ENCODE measurements around the gene TSSC4.
"Not testable (repeated sequence)": the region's sequence is repeated elsewhere in the genome, so short reads cannot be mapped to it uniquely, and the experiment has no call there.

The TSSC4 gene

DNA sequence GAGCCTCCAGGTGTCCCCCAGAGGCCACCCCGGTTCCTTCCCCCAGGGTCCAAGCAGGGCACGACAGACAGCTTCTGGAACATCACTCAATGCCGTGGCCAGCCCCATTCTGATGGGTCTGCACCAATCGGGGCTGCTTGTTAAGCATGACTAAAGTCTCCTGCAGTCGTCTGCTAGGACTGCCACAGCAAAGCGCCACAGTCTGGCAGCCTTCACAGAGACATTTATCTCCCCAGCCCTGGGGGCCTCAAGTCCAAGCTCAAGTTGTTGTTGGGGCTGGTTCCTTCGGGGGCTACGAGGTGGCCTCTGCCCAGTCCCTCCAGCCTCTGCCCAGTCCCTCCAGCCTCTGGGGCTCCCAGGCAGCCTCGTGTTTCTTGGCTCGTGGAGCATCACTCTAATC, 37.4 kb upstream of the TSSC4 start:
- H3K4me1 ChIP-seq (ENCODE audit: control insufficient read depth in 1 of 2, insufficient read depth in 1 of 2, low read depth in 1 of 2, low read length in 1 of 2) = no peaks in the 10 kb centered on the region
- H3K27me3 ChIP-seq = peaks cover 26% of the 10 kb centered on the region
- no peaks in the 10 kb centered on the region for H3K36me3 ChIP-seq
- no peaks in the 10 kb centered on the region for H3K9me3 ChIP-seq
- no peak for TF ChIP-seq CTCF (IDR thresholded peaks at IDR 0.05)
- H3K27ac ChIP-seq = no peak overlapping the region
- no peak overlapping the region for H3K4me3 ChIP-seq (ENCODE audit: low read depth in 1 of 2, low read length in 1 of 2)

- no peaks in the 10 kb centered on the region for H3K36me3 ChIP-seq
- TF ChIP-seq CTCF (IDR thresholded peaks at IDR 0.05) = no peak
- H3K27me3 ChIP-seq = peaks cover 26% of the 10 kb centered on the region
- H3K9me3 ChIP-seq = no peaks in the 10 kb centered on the region
- H3K4me1 ChIP-seq (ENCODE audit: control insufficient read depth in 1 of 2, insufficient read depth in 1 of 2, low read depth in 1 of 2, low read length in 1 of 2) = no peaks in the 10 kb centered on the region
- H3K27ac ChIP-seq = no peak overlapping the region
- H3K4me3 ChIP-seq (ENCODE audit: low read depth in 1 of 2, low read length in 1 of 2) = no peak overlapping the region
Measured at GRCh38 chr11:2363577-2364370, 36.8 kb upstream of the TSSC4 start.

DNA sequence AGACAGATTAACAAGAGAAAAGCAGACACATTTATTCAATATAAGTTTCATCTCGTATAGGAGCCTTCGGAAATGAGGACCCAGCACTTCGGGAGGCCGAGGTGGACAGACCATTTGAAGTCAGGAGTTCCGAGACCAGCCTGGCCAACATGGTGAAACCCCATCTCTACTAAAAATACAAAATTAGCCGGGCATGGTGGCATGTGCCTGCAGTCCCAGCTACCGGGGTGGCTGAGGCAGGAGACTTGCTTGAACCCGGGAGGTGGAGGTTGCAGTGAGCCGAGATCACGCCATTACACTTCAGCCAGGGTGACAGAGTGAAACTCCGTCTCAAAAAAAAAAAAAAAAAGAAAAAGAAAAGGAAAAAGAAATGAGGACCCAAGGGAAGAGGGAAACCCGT, 36.2 kb upstream of the TSSC4 start:
- not testable (repeated sequence) for H3K27ac ChIP-seq; H3K36me3 ChIP-seq; H3K4me1 ChIP-seq (ENCODE audit: control insufficient read depth in 1 of 2, insufficient read depth in 1 of 2, low read depth in 1 of 2, low read length in 1 of 2); H3K4me3 ChIP-seq (ENCODE audit: low read depth in 1 of 2, low read length in 1 of 2); H3K9me3 ChIP-seq
- peaks cover 26% of the 10 kb centered on the region for H3K27me3 ChIP-seq

- H3K27me3 ChIP-seq = peaks cover 26% of the 10 kb centered on the region
- no peak overlapping the region for H3K4me3 ChIP-seq (ENCODE audit: low read depth in 1 of 2, low read length in 1 of 2)
- no peak overlapping the region for H3K27ac ChIP-seq
- H3K36me3 ChIP-seq = no peaks in the 10 kb centered on the region
- no peaks in the 10 kb centered on the region for H3K4me1 ChIP-seq (ENCODE audit: control insufficient read depth in 1 of 2, insufficient read depth in 1 of 2, low read depth in 1 of 2, low read length in 1 of 2)
- TF ChIP-seq CTCF (IDR thresholded peaks at IDR 0.05) = no peak
- H3K9me3 ChIP-seq = no peaks in the 10 kb centered on the region
Measured at GRCh38 chr11:2365571-2366210, 34.9 kb upstream of the TSSC4 start.

DNA sequence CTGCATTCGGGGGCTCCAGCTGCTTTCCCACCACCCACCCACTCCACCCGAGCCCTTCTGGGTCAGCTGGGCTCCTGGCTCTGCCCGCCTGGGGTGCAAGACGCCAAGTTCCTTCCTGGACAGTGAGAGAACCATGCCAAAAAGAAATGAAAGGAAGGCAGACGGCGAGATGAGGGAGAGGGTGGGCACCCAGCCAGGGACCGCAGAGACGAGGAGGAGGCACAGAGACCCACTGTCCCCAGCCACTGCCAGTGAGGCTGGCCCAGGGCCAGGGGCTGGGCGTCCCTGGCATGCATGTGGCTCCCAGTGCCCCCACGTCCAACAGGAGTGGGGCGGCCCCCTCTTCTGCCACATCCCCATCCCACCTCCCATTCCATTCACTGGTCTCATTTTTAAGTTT, 34.3 kb upstream of the TSSC4 start:
- TF ChIP-seq CTCF (IDR thresholded peaks at IDR 0.05) = no peak
- Histone ChIP-seq H3K36me3 (no peaks in the 10 kb centered on the region), H3K27me3 (peaks cover 26% of the 10 kb centered on the region), H3K4me3 (ENCODE audit: low read depth in 1 of 2, low read length in 1 of 2) (no peak overlapping the region), H3K4me1 (ENCODE audit: control insufficient read depth in 1 of 2, insufficient read depth in 1 of 2, low read depth in 1 of 2, low read length in 1 of 2) (no peaks in the 10 kb centered on the region), H3K27ac (no peak overlapping the region), H3K9me3 (no peaks in the 10 kb centered on the region)

GRCh38 chr11:2366733-2367132, 33.8 kb upstream of the TSSC4 start:
- TF ChIP-seq CTCF (IDR thresholded peaks at IDR 0.05) = no peak
- Histone ChIP-seq H3K36me3 (no peaks in the 10 kb centered on the region), H3K27me3 (peaks cover 26% of the 10 kb centered on the region), H3K4me3 (ENCODE audit: low read depth in 1 of 2, low read length in 1 of 2) (no peak overlapping the region), H3K4me1 (ENCODE audit: control insufficient read depth in 1 of 2, insufficient read depth in 1 of 2, low read depth in 1 of 2, low read length in 1 of 2) (no peaks in the 10 kb centered on the region), H3K27ac (no peak overlapping the region), H3K9me3 (no peaks in the 10 kb centered on the region)

All from neutrophil (primary cell).